HCT116 (cell line): ENCODE results near the gene CATSPERE.

Experiments used
- CEBPB ChIP-seq: IDR thresholded peaks from 2 replicates; pipeline ENCODE4 v1.6.1; 2012; ENCODE audit warnings: low read depth
- EZH2 ChIP-seq: fragments of 200-600 bp; sonication (generic); IDR thresholded peaks from 2 replicates; pipeline ENCODE4 v1.6.1; 2017; ENCODE audit warnings: antibody characterized with exemption, mixed run types
- EZH2phosphoT487 ChIP-seq: fragments of 200-600 bp; IDR thresholded peaks from 2 replicates; pipeline ENCODE4 v1.6.1; 2018; ENCODE audit warnings: antibody characterized with exemption, borderline replicate concordance
- FOSL1 ChIP-seq: IDR thresholded peaks from 2 replicates; pipeline ENCODE4 v1.6.1; 2012; ENCODE audit warnings: low read depth
- POLR2A ChIP-seq: IDR thresholded peaks from 2 replicates; pipeline ENCODE4 v1.7.0; 2011; ENCODE audit warnings: borderline replicate concordance; ENCODE audit not compliant: insufficient read depth, insufficient read length; ENCODE audit errors: extremely low read depth
- POLR2AphosphoS5 ChIP-seq: IDR thresholded peaks from 2 replicates; pipeline ENCODE4 v1.6.1; 2011; ENCODE audit warnings: mild to moderate bottlenecking, low read depth, low read length, moderate library complexity
- RAD21 ChIP-seq: IDR thresholded peaks from 2 replicates; pipeline ENCODE4 v1.6.1; 2012; ENCODE audit warnings: low read depth, mild to moderate bottlenecking
- SRF ChIP-seq: IDR thresholded peaks from 2 replicates; pipeline ENCODE4 v1.6.1; 2012; ENCODE audit warnings: low read depth
- YY1 ChIP-seq: IDR thresholded peaks from 2 replicates; pipeline ENCODE4 v1.6.1; 2011; ENCODE audit warnings: low read length, low read depth, moderate library complexity, mild to moderate bottlenecking; ENCODE audit not compliant: insufficient replicate concordance; ENCODE audit errors: extremely low read depth
- ZNF274 ChIP-seq: fragments of 200-500 bp; sonication (Bioruptor generic); IDR thresholded peaks from 2 replicates; pipeline ENCODE4 v1.6.1; 2014; ENCODE audit warnings: mild to moderate bottlenecking, low read depth, low read length, inconsistent platforms
- TF ChIP-seq, protein P1 (sequence below), 3 experiments: fragments of 200-600 bp in 1 of 3; sonication (generic) in 1 of 3; IDR thresholded peaks in 2 of 3; conservative IDR thresholded peaks in 1 of 3; 2 replicates each; pipeline ENCODE4 v1.5.1; 2012 to 2017; ENCODE audit warnings: low read depth in 2 of 3, low read length in 2 of 3, antibody characterized with exemption in 1 of 3, borderline replicate concordance in 1 of 3, control low read depth in 1 of 3, mild to moderate bottlenecking in 1 of 3, mixed read lengths in 1 of 3, mixed run types in 1 of 3, moderate library complexity in 1 of 3; ENCODE audit not compliant: insufficient read depth in 1 of 3
- TF ChIP-seq, protein P2 (sequence below): IDR thresholded peaks from 2 replicates; pipeline ENCODE4 v1.6.1; 2012
- TF ChIP-seq, protein P3 (sequence below): IDR thresholded peaks from 2 replicates; pipeline ENCODE4 v1.6.1; 2012; ENCODE audit warnings: low read depth
- TF ChIP-seq, protein P4 (sequence below): IDR thresholded peaks from 2 replicates; pipeline ENCODE4 v1.6.1; 2012

DNA sequence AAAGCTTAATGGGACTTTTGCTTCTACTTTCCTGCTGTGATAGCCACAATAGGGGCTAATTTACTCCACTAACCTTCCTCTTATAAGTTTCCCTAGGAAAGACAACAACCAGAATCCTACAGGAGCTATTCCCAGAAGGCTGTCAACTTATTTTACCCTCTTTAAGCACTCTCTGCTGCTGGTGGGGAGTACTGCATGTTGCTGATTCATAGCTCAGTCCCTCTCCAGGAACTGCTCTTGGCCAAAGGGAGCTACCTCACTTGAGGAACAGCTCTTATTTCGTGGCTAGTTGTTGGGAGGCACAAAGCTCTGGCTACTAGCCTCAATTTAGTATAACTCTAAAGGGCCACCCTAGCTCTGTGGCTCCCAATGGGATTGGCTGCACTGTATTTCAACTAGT lies 46.5 kb upstream of the CATSPERE start:
- TF ChIP-seq RAD21 (peak; percentile 21; the same call in 1 of the 2 replicates), ZNF274 (no peak), POLR2A (no peak), EZH2 (no peak), CEBPB (no peak), EZH2phosphoT487 (no peak), SRF (no peak), POLR2AphosphoS5 (no peak), FOSL1 (no peak), YY1 (no peak)
- TF ChIP-seq, protein P1, sequence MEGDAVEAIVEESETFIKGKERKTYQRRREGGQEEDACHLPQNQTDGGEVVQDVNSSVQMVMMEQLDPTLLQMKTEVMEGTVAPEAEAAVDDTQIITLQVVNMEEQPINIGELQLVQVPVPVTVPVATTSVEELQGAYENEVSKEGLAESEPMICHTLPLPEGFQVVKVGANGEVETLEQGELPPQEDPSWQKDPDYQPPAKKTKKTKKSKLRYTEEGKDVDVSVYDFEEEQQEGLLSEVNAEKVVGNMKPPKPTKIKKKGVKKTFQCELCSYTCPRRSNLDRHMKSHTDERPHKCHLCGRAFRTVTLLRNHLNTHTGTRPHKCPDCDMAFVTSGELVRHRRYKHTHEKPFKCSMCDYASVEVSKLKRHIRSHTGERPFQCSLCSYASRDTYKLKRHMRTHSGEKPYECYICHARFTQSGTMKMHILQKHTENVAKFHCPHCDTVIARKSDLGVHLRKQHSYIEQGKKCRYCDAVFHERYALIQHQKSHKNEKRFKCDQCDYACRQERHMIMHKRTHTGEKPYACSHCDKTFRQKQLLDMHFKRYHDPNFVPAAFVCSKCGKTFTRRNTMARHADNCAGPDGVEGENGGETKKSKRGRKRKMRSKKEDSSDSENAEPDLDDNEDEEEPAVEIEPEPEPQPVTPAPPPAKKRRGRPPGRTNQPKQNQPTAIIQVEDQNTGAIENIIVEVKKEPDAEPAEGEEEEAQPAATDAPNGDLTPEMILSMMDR (IDR thresholded peaks at IDR 0.05 in 2 of 3, conservative IDR thresholded peaks at IDR 0.05 in 1 of 3; ENCODE audit: borderline replicate concordance in 1 of 3, insufficient read depth in 1 of 3, low read depth in 2 of 3, low read length in 2 of 3) = 0 out of 6 replicates have a peak, but pooled peaks of 1 of the 3 experiments have one; percentile 9
- TF ChIP-seq, protein P2, sequence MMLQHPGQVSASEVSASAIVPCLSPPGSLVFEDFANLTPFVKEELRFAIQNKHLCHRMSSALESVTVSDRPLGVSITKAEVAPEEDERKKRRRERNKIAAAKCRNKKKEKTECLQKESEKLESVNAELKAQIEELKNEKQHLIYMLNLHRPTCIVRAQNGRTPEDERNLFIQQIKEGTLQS = no peak
- TF ChIP-seq, protein P3, sequence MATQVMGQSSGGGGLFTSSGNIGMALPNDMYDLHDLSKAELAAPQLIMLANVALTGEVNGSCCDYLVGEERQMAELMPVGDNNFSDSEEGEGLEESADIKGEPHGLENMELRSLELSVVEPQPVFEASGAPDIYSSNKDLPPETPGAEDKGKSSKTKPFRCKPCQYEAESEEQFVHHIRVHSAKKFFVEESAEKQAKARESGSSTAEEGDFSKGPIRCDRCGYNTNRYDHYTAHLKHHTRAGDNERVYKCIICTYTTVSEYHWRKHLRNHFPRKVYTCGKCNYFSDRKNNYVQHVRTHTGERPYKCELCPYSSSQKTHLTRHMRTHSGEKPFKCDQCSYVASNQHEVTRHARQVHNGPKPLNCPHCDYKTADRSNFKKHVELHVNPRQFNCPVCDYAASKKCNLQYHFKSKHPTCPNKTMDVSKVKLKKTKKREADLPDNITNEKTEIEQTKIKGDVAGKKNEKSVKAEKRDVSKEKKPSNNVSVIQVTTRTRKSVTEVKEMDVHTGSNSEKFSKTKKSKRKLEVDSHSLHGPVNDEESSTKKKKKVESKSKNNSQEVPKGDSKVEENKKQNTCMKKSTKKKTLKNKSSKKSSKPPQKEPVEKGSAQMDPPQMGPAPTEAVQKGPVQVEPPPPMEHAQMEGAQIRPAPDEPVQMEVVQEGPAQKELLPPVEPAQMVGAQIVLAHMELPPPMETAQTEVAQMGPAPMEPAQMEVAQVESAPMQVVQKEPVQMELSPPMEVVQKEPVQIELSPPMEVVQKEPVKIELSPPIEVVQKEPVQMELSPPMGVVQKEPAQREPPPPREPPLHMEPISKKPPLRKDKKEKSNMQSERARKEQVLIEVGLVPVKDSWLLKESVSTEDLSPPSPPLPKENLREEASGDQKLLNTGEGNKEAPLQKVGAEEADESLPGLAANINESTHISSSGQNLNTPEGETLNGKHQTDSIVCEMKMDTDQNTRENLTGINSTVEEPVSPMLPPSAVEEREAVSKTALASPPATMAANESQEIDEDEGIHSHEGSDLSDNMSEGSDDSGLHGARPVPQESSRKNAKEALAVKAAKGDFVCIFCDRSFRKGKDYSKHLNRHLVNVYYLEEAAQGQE = no peak
- TF ChIP-seq, protein P4, sequence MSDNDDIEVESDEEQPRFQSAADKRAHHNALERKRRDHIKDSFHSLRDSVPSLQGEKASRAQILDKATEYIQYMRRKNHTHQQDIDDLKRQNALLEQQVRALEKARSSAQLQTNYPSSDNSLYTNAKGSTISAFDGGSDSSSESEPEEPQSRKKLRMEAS = no peak
